Stomach (tissue), 9 donors: ENCODE results near the gene OPRL1. TPM values are rescaled to one million over a fixed set of nuclear protein-coding genes. Genes with fewer than 3 reads are reported as not detected.

Source experiments
- DNase-seq, 2 donors: peaks; one replicate each; pipeline versions ENCODE4 v3.0.0 to v3.0.0-alpha.2; 2013 to 2019
- H3K27ac ChIP-seq, 5 donors: fragments of 200-600 bp in 4 of 5; sonication (generic) in 4 of 5; one replicate each; pipeline ENCODE4 v1.5.1; 2013 to 2019; ENCODE audit warnings: mild to moderate bottlenecking in 1 of 5, moderate library complexity in 1 of 5
- H3K27me3 ChIP-seq, 3 donors: fragments of 200-600 bp; sonication (generic); one replicate each; pipeline ENCODE4 v1.5.1; 2017 to 2019; ENCODE audit warnings: mixed run types in 1 of 3
- H3K36me3 ChIP-seq, 4 donors: fragments of 200-600 bp; sonication (generic); 1 replicate in 3 of 4; 2 replicates in 1 of 4; pipeline ENCODE4 v1.5.1; 2016 to 2019
- H3K4me1 ChIP-seq, 4 donors: fragments of 200-600 bp; sonication (generic); one replicate each; pipeline ENCODE4 v1.5.1; 2016 to 2019
- H3K4me3 ChIP-seq, 4 donors: fragments of 200-600 bp; sonication (generic) in 3 of 4; one replicate each; pipeline ENCODE4 v1.5.1; 2016 to 2019; ENCODE audit warnings: mild to moderate bottlenecking in 1 of 4
- H3K9me3 ChIP-seq, 4 donors: fragments of 200-600 bp; sonication (generic); one replicate each; pipeline ENCODE4 v1.5.1; 2016 to 2019
- CTCF ChIP-seq, 7 experiments: fragments of 450-650 bp in 4 of 7; fragments of 200-600 bp in 3 of 7; sonication (generic) in 3 of 7; IDR thresholded peaks; one replicate each; pipeline ENCODE4 v1.5.1; 2016 to 2019; ENCODE audit warnings: antibody characterized with exemption in 7 of 7, control low read depth in 2 of 7, mild to moderate bottlenecking in 1 of 7
- EP300 ChIP-seq: sonication (generic); formaldehyde crosslinking; IDR thresholded peaks from one replicate; pipeline ENCODE4 v1.6.1; 2017; ENCODE audit warnings: antibody characterized with exemption
- POLR2A ChIP-seq, 4 donors: fragments of 450-650 bp; IDR thresholded peaks; one replicate each; pipeline ENCODE4 v1.6.1; 2016; ENCODE audit warnings: antibody characterized with exemption in 4 of 4, control low read depth in 2 of 4, mild to moderate bottlenecking in 1 of 4, moderate library complexity in 1 of 4
- POLR2AphosphoS5 ChIP-seq, 3 donors: sonication (generic); formaldehyde crosslinking; IDR thresholded peaks; one replicate each; pipeline ENCODE4 v1.6.1; 2016; ENCODE audit warnings: antibody characterized with exemption in 3 of 3
- WGBS, 5 donors: extraction: QIAGEN DNeasy Blood & Tissue Kit in 3 of 5; methylation state at CpG; one replicate each; pipeline versions ENCODE4 v1.1.5 to v1.1.7; 2013 to 2018; 5-methylcytosine and 5-hydroxymethylcytosine counted together
- intact Hi-C: fragments of 100-400 bp; cut with DNase I; formaldehyde crosslinking; loops from one replicate; pipeline ENCODE4 v1.15.1; 2023; ENCODE audit warnings: low total_unique reads
- polyA plus RNA-seq, 3 donors: library from polyadenylated mRNA; stranded (reverse); fragments of 200-250 nt; gene quantifications; one replicate each; pipeline ENCODE4 v1.2.3, GENCODE V29; 2013
- total RNA-seq, 5 donors: library from RNA; depleted of rRNA; stranded (reverse); fragments of >200 nt; gene quantifications; one replicate each; pipeline versions ENCODE4 v1.1.0 to v1.2.3, GENCODE V29; 2014 to 2016
- donor health status: healthy with polysubstance abuse.
- donor health status: Bipolar disorder and iron deficiency.
- donor health status: healthy.

The OPRL1 gene
- total and polyA plus RNA-seq, 8 donors = 0.18 to 4.7 (median 0.40) TPM; not detected in 4

DNA sequence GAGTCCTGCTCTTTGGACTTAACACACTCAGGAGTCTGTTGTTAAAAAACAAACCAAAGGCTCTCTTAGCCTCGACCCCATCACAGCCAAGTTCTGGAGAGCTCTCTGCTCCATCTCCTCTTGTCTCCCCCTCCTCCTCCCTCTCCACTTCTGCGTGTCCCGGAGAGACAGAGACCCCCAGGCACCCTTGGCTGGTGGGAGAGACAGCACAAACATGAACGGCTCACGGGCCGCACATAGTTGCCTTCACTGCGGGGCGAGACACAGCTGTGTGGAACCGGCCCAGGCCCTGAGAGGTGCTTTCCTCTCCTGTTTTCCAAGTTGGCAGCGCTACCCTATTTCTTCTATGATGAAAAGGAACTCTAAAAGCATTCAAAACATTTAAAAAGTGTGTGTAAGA, 61.1 kb downstream of the OPRL1 start:
- DNase-seq = no peak
- 62 to 77% (median 65%) methylated on average over 10 of the region's 10 CpGs for WGBS, 5 donors
- Histone ChIP-seq H3K27ac (no peak overlapping the region), H3K4me1 (no peaks in the 10 kb centered on the region), H3K36me3 (no peaks in the 10 kb centered on the region), H3K4me3 (no peak overlapping the region), H3K9me3 (peaks cover 0 to 14% (median 10%) of the 10 kb centered on the region in 4 donors), H3K27me3 (peaks cover 0 to 56% (median 3%) of the 10 kb centered on the region in 3 donors)
- TF ChIP-seq POLR2AphosphoS5 (IDR thresholded peaks at IDR 0.05) = no peak
- intact Hi-C loops = no loop called here

- 32 to 48% (median 43%) methylated on average over 9 of the region's 9 CpGs for whole genome bisulfite sequencing, 5 donors
- Histone ChIP-seq H3K4me3 (no peak overlapping the region), H3K36me3 (no peaks in the 10 kb centered on the region), H3K4me1 (no peaks in the 10 kb centered on the region), H3K9me3 (peaks cover 0 to 14% (median 12%) of the 10 kb centered on the region in 4 donors), H3K27ac (no peak overlapping the region), H3K27me3 (peaks cover 0 to 69% (median 12%) of the 10 kb centered on the region in 3 donors)
- TF ChIP-seq EP300 (no peak), POLR2A (IDR thresholded peaks at IDR 0.05) (no peak)
- no peak for DNase-seq
- intact Hi-C loops = no loop called here
Observed at GRCh38 chr20:64142590-64142989, 62.7 kb downstream of the OPRL1 start.

GRCh38 chr20:64143018-64143801, 63.3 kb downstream of the OPRL1 start:
- no peaks in the 10 kb centered on the region for H3K4me1 ChIP-seq
- 80 to 85% (median 84%) methylated on average over 13 to 14 of the region's 14 CpGs for WGBS, 5 donors
- intact Hi-C loops = no loop called here
- H3K36me3 ChIP-seq = no peaks in the 10 kb centered on the region
- no peak overlapping the region for H3K27ac ChIP-seq
- no peak for TF ChIP-seq CTCF (IDR thresholded peaks at IDR 0.05)
- no peak for TF ChIP-seq EP300
- no peak for TF ChIP-seq POLR2A (IDR thresholded peaks at IDR 0.05)
- TF ChIP-seq POLR2AphosphoS5 (IDR thresholded peaks at IDR 0.05) = no peak
- no peak overlapping the region for H3K4me3 ChIP-seq
- H3K9me3 ChIP-seq = peaks cover 0 to 14% (median 12%) of the 10 kb centered on the region in 4 donors
- H3K27me3 ChIP-seq = peaks cover 0 to 65% (median 12%) of the 10 kb centered on the region in 3 donors
- DNase-seq = no peak

DNA sequence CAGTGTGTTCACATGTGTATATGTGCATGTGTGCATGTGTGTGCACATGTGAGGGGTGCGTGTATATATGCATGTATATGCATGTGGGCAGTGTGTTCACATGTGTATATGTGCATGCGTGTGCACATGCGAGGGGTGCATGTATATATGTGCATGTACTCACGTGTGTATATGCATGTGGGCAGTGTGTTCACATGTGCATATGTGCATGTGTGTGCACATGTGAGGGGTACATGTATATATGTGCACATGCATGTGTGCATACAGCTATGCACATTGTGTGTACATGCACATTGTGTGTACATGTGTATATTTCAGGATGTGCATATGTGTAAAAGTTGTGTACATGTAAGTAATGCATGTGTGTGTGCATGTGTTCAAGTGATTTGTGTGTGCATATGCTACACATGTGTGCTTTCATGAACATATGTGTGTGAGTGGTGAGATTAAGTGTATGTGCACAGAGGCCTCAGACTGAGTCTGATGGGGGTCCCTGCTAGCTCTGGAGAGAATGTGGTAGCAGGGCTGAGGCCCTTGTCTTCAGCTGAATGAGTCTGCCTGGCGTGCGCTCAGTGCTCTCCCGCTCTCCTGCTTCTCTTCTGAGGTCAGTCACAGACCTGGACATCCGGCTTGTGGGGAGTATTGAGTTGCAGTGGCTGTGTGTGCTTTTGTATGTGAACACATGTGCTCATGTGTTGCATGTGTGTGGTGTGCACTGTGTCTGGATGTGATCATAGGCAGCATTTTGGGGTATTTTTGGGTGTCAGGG, 64.4 kb downstream of the OPRL1 start:
- WGBS, 5 donors = 87 to 94% (median 93%) methylated on average over 7 to 8 of the region's 8 CpGs
- TF ChIP-seq EP300 (no peak), POLR2A (IDR thresholded peaks at IDR 0.05) (no peak), CTCF (IDR thresholded peaks at IDR 0.05) (no peak), POLR2AphosphoS5 (IDR thresholded peaks at IDR 0.05) (no peak)
- Histone ChIP-seq H3K36me3 (no peaks in the 10 kb centered on the region), H3K27ac (no peak overlapping the region), H3K4me3 (no peak overlapping the region), H3K4me1 (no peaks in the 10 kb centered on the region), H3K9me3 (peaks cover 0 to 14% (median 12%) of the 10 kb centered on the region in 4 donors), H3K27me3 (peaks cover 0 to 63% (median 12%) of the 10 kb centered on the region in 3 donors)
- intact Hi-C loops = no loop called here
- no peak for DNase-seq

GRCh38 chr20:64145458-64146300, 65.8 kb downstream of the OPRL1 start:
- peaks cover 0 to 14% (median 12%) of the 10 kb centered on the region in 4 donors for H3K9me3 ChIP-seq
- no peak overlapping the region for H3K4me3 ChIP-seq
- 85 to 90% (median 87%) methylated on average over 17 of the region's 17 CpGs for WGBS, 5 donors
- DNase-seq = no peak
- TF ChIP-seq CTCF (IDR thresholded peaks at IDR 0.05) = no peak
- no peak for TF ChIP-seq POLR2A (IDR thresholded peaks at IDR 0.05)
- no peak for TF ChIP-seq EP300
- TF ChIP-seq POLR2AphosphoS5 (IDR thresholded peaks at IDR 0.05) = no peak
- H3K27ac ChIP-seq = no peak overlapping the region
- peaks cover 0 to 53% (median 12%) of the 10 kb centered on the region in 3 donors for H3K27me3 ChIP-seq
- intact Hi-C loops = no loop called here
- H3K4me1 ChIP-seq = no peaks in the 10 kb centered on the region
- no peaks in the 10 kb centered on the region for H3K36me3 ChIP-seq
